Activated T-cell treated with anti-CD3 and anti-CD28 coated beads for 48 hours (primary cell): ENCODE measurements around the gene RECQL.
A peak's percentile ranks its signal among the peaks of the same experiment; 100 is the strongest.

Source experiments
- DNase-seq: peaks from one replicate; pipeline ENCODE4 v3.0.0-alpha.2; 2020; ENCODE audit warnings: low read depth

RECQL gene

DNA sequence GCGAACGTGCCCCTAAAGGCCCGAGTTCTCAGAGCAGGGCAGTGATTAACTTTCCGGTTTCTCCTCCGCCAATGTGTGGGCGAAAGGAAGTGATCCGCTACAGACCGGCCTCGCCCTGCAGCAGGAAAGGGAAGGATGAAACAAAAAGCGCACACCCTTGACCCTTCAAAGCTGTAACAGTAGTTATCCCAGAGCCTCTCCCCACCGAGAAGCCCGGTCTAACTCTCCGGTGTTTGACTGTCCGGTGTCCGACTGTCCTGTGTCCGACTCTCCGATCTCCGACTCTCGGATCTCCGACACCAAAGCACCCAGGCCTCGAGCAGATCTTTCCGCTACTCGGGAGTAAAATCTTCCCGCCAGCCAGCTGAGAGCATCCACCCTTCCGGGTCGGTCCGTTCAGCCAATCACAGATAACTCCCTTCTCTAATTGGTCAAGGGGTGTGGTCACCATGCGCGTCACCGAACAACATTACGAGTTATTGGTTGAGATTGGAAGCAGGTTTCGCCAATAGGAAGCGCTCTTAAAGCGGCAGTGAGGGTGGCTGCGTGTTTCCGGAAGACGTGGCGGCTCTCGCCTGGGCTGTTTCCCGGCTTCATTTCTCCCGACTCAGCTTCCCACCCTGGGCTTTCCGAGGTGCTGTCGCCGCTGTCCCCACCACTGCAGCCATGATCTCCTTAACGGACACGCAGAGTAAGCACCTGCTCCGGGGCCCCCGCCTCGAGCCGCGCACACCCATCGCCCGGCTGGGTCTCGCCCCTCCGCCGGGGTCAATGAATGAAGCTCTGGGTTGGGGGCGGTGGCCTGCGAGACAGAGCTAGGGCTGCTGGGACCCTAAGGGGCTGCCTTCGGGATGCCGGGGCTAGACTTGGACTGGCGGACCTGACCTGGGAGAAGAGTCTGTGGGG lies at the start of gene RECQL, which contains the start of gene GOLT1B:
TSS of gene RECQL (minus strand) at position 378 of the 906 bp plus-strand sequence. CDS start 2,065 bp downstream, outside the sequence.
TSS of gene GOLT1B (plus strand) at position 532 of the 906 bp plus-strand sequence. CDS start at position 667, 135 bp downstream.
- peak; percentile 77 for DNase-seq

- DNase-seq = no peak
These were observed 46.0 kb upstream of the RECQL start for GRCh38 chr12:21547437-21547836.

- DNase-seq = no peak
These were observed 45.3 kb upstream of the RECQL start for GRCh38 chr12:21546716-21547115.

DNA sequence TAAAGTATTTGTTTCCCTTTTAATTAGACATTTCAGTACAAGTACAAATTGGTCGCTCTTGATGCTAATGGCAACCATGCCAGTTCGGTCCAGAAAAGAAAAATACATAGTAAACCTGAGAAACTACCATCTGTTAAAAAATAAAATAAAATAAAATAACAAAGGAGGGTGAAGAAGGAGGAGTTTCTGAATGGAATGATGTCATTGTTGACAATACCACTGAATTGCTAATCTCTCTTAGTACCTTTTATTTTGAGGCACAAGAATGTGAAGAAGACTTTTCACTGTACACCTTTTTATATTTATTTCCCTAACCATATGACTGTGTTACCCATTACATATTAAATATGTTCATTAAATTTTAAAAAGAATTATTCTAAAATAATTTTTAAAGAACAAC lies 44.1 kb upstream of the RECQL start:
- DNase-seq = no peak

- no peak for DNase-seq
These were observed 41.7 kb upstream of the RECQL start for GRCh38 chr12:21543151-21543550.

DNA sequence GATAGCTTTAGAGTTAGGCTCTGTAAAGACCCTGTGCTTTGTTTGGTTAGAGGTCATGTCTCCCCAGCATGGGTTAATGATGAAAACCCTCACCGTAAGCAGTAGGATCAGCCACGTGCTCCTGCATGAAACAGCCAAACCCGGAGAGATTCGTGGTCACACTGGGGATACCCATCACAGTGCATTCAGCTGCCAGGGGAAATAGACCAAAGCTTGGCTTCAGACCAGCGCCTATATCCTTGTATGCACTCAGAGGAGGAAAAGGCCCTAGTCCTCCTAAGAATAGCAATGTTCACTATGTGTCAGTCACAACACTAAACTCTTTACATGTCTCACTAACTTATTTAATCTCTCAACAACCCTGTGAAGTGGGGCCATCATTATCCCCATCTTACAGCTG lies 41.0 kb upstream of the RECQL start:
- DNase-seq = no peak

- no peak for DNase-seq
These were observed 40.3 kb upstream of the RECQL start for GRCh38 chr12:21541773-21542172.

DNA sequence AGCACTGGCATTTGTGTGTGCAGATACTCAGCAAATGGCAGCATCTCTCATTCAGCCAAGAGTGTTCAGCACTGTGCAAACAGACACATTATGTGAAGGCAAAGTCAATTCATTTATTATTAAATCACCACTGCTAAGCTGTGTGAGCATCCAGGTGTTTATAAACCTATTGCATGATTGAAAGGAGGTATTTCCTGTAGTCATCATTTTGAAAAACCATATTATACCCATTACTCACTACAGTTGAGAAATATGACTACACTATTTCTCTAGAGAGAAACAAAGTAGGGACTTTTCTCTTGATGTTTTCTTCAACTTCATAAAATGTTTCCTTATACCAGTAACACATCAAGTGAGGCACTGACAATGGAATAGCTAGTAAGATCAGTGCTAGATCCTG lies 38.4 kb upstream of the RECQL start:
- DNase-seq = no peak

DNA sequence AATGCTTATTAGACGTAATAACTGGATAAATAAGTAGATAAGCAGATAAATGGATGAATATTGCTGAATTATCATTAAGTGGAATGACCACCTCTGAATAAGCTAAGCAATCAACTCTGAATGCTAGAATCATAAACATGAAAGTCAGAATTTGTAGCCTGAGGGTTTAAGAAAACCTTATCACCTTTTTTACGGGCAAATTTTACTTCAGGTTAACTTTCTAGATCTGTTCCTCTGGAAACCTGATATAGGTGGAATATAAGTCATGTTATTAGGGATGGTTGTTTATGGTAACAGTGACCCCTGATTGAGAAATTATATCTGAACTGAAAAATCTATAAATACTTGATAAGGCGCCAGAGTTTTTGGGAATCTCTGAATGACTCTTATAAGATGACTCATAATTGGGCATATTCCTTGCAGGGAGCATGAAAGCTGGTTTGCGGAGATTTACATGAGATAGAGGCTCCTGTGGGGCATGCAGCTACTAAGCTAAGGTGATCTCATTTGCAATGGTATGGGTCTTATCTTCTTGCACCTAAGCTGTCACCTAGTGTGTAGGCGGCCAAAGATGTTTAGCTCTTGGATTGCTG lies 36.7 kb upstream of the RECQL start:
- no peak for DNase-seq

DNA sequence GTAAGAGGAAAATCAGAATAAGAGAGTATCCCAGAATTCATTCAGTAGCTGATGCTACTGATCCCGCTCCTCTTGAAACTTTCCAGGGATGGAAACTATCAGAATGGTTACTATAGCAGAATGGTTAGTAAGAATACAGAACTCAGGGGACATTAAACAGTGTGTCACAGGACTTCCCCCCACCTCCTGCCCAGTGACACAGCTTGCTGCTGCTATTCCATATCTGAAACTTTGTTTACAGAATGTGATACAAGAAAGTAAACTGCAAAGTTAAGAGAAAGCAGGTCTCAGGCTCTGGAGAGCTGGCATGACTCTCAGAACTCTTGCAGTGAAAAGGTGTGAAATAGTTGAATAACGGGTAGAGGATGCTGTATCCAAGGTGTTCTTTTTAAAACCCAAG lies 28.0 kb upstream of the RECQL start:
- no peak for DNase-seq

DNA sequence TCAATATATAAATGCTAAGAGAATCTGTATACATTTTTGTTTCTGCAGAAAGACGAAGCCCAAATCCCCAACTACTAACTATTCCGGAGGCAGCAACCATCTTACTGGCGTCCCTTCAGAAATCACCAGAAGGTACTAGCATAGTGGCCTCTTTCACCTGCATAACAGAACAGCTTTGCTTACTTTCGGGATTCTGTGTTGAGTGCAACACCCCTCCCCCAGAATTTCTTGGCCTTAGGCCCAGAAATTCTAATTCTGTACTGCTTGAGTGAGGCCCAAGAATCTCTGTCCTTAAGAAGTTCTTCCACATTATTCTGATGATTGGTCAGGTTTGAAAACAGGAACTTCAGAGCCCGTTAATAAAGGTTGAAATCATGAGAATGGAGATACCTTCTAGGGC lies 27.5 kb upstream of the RECQL start:
- no peak for DNase-seq

DNA sequence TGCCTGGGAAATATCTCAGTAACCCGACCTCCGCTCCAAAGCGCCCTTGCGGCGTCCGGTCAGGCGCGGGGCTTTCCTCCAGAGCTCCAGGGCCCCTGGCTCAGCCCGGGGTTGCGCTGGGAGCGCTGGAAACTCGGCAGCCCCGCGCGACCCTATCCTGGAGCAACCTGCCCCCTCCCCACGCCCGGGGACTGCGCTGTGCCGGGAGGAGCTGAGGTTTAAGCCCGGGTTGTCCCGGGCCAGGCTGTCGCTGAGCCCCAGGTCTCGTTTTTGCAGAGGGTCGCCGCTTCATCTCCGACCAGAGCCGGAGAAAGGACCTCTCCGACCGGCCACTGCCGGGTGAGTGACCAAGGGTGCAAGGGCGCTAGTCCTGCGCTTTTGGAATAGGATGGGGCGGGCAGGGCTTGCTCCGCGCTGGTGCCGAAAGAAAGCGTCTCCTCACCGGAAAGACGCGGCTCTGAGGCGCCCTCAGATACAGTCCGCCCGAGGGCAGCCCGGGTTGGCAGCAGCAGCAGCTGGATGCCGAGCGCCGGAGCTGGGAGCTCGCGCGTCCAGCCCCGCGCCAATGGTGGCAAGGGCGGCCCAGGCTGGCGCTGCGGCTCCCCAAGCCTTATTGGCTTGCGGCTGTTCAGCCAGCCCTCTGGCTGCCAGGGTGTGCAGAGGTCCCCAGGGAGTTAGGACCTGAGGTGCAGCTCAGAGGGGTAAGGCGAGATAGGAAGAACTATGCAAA lies 26.2 kb upstream of the RECQL start:
- DNase-seq = peak; percentile 63

DNA sequence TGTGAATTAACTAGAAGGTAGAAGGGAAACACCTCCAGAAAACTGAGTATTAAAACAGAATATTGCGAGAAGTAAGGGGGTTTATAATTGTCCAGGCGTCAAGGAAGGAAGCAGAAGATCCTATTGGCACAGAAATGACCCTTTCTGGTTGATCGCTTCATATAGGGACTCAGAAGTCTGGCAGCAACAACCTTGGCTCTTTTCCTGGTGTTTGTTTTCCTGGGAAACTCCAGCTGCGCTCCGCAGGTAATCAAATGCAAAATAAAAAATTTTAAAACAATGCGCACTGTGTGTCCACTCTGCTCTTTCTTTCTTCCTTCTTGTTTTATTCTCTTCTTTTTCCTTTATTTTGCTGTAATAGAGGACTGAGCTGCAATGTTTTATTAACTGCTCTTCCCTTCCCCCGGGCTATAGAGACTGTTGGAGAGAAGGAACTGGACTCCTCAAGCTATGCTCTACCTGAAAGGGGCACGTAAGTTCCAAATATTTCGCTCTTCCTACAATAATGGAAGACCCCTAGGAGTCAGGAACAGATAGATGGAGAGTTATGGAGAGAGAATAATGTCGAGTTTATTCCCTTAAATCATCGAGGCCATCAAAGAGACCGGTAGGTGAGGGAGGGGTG lies 25.4 kb upstream of the RECQL start:
- no peak for DNase-seq

DNA sequence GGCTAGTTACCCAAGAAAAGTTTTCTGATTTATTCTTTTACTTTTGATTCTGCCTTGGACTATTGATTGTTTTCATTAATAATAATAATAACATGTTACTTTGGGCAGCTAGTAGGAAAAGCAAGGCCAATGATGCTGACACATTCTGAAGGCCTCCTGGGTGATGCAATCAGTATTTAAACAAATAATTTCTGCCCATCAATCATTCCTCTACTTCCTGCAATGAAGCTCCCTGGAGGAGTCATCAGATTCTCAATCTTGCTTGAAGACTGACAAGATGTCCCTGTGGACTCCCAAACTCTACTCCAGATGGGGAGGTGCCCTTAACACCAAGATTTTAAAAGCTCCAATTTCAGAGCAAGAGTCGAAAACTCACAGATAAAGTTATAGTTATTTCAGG lies 24.6 kb upstream of the RECQL start, which contains the start of gene SPX:
TSS of gene SPX (plus strand) at position 244 of the 400 bp plus-strand sequence. CDS start 177 bp downstream, outside the sequence.
- DNase-seq = no peak

DNA sequence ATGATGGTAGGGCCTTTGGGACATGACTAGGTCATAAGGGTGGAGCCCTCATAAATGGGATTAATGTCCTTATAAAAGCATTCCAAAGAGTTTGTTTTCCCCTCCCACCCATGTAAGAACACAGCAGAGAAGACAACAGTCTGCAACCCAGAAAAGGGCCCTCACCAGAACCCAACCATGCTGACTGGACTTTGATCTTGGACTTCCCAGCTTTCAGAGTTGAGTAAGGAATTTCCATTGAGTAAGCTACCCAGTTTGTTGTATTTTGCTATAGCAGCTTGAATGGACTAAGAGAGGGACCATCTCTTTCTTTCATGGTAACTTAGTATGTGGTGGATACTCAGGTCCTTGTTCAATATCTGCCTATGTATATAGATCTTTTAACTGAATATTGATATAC lies 21.7 kb upstream of the RECQL start:
- no peak for DNase-seq

- DNase-seq = no peak
These were observed 20.1 kb upstream of the RECQL start for GRCh38 chr12:21521541-21521940.

GRCh38 chr12:21518451-21518850 lies 17.0 kb upstream of the RECQL start:
- DNase-seq = no peak

- no peak for DNase-seq
These were observed 14.8 kb upstream of the RECQL start for GRCh38 chr12:21516281-21516680.

DNA sequence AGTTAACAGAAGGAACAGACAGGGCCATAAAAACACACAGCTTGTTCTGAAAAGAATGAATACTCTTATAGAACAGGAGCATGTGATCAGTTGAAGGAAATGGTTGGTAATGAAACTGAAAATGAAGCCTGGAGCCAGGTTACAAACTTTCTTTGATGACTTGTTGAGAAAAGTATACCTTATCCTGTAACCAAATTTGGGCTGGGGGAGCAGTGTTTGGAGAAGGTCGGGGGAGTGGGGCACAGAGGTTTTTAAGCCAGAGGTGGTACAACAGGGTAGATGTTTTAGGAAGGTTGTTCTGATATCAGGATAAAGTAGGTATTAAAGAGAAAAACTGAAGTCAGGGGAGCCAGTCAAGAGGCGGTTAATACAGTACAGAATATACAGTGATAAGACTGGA lies 8.3 kb upstream of the RECQL start:
- DNase-seq = no peak

DNA sequence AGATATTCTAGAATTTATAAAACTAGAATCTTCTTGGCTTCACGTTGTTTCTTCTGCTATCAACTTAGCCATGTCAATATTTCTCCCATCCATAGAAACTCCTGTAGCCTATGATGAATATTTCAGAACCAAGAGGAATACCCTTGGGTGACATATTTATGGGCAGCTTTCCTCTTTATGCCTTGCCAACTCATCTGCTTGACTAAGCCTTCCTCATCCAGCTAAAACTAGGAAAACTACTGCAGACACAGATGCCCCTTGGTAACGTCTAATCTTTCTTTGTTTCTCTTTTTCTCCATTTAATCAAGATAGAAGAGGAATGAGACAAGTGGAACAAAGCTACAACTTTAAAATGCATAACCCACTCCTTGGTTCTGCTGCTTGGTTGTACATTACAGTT lies 6.4 kb upstream of the RECQL start:
- no peak for DNase-seq

- DNase-seq = no peak
These were observed 4.5 kb upstream of the RECQL start for GRCh38 chr12:21505888-21506287.

GRCh38 chr12:21502872-21503271 lies 1.4 kb upstream of the RECQL start:
- DNase-seq = no peak
